Cardiac muscle cell (in vitro differentiated cells and primary cell): ENCODE results near the gene ANXA2. TPM values are rescaled to one million over a fixed set of nuclear protein-coding genes. Genes with fewer than 3 reads are reported as not detected.

Experiments
- DNase-seq, 2 donors: peaks; one replicate each; pipeline versions ENCODE4 v3.0.0 to v3.0.0-alpha.2; 2010 to 2017; ENCODE audit warnings: low read depth in 1 of 2, low spot score in 1 of 2
- H3K27ac ChIP-seq: fragments of 200-600 bp; sonication (generic); 2 replicates; pipeline ENCODE4 v1.5.1; 2016
- H3K27me3 ChIP-seq: fragments of 200-600 bp; sonication (generic); 2 replicates; pipeline ENCODE4 v1.6.0; 2016; ENCODE audit warnings: control low read depth
- H3K36me3 ChIP-seq: fragments of 200-600 bp; sonication (generic); 2 replicates; pipeline ENCODE4 v1.5.1; 2016; ENCODE audit warnings: control low read depth
- H3K4me1 ChIP-seq: fragments of 200-600 bp; sonication (generic); 2 replicates; pipeline ENCODE4 v1.8.1; 2017; ENCODE audit warnings: low read depth, mild to moderate bottlenecking, mixed run types
- H3K4me3 ChIP-seq: fragments of 200-600 bp; sonication (generic); 2 replicates; pipeline ENCODE4 v1.5.1; 2016; ENCODE audit warnings: mild to moderate bottlenecking
- H3K9me3 ChIP-seq: fragments of 200-600 bp; sonication (generic); 2 replicates; pipeline ENCODE4 v1.5.1; 2017; ENCODE audit warnings: low read depth, mild to moderate bottlenecking, control low read depth
- polyA plus RNA-seq: library from polyadenylated mRNA; unstranded; fragments of >200 nt; fragmentation: Nextera tagmentation; extraction: Ambion mirVana; gene quantifications from 2 replicates; pipeline ENCODE4 v1.2.1, GENCODE V29; 2016
- total RNA-seq: library from RNA; depleted of rRNA; stranded (reverse); fragments of >200 nt; gene quantifications from 2 replicates; pipeline ENCODE4 v1.2.3, GENCODE V29; 2016
- TF ChIP-seq, protein P1 (sequence below): IDR thresholded peaks from 2 replicates; pipeline ENCODE4 v1.5.1; 2012; ENCODE audit warnings: low read depth, mild to moderate bottlenecking, low read length

ANXA2 gene
- total and polyA plus RNA-seq, 2 experiments from 2014 or later = 90.2 to 284 TPM

DNA sequence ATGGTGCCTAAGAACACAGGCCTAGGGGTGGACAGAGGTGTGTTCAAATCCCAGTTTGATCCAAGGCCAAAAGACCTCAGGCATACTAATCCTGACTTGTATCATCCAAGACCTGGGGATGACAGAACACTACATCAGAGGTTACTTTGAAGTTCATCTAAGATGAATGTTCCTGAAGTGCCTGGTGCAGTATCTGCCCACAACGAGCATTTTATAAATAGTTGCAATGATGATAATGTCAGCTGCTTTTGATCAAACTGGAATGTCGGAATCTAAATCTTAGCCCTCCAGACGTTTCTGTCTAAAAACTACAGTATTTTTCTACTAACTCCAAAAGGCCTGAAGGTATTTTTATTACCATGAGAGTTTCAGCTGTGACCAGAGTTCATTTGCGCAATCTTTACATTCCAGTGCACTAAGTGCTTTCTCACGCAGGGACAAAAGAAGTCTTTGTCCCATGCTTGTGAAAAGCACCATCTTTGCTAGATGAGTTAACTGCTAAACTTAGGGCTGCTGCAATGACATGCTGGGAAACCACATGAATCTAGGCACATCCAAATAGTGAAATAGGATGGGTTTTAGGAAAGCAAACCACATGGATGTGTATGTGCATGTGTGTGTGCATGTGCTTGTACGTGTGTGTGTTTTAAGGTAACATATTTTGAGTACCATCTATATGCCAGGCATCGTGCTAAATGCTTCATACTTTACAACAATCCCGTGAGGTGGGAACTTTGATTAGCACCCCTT, 18.1 kb downstream of the ANXA2 start:
- TF ChIP-seq, protein P1, sequence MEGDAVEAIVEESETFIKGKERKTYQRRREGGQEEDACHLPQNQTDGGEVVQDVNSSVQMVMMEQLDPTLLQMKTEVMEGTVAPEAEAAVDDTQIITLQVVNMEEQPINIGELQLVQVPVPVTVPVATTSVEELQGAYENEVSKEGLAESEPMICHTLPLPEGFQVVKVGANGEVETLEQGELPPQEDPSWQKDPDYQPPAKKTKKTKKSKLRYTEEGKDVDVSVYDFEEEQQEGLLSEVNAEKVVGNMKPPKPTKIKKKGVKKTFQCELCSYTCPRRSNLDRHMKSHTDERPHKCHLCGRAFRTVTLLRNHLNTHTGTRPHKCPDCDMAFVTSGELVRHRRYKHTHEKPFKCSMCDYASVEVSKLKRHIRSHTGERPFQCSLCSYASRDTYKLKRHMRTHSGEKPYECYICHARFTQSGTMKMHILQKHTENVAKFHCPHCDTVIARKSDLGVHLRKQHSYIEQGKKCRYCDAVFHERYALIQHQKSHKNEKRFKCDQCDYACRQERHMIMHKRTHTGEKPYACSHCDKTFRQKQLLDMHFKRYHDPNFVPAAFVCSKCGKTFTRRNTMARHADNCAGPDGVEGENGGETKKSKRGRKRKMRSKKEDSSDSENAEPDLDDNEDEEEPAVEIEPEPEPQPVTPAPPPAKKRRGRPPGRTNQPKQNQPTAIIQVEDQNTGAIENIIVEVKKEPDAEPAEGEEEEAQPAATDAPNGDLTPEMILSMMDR = no peak
- Histone ChIP-seq H3K4me3 (no peak overlapping the region), H3K4me1 (peaks cover 15% of the 10 kb centered on the region), H3K36me3 (no peaks in the 10 kb centered on the region), H3K27me3 (no peaks in the 10 kb centered on the region), H3K9me3 (no peaks in the 10 kb centered on the region), H3K27ac (peak overlapping the region; percentile 87)
- peak; percentile 30 to 95 for DNase-seq

DNA sequence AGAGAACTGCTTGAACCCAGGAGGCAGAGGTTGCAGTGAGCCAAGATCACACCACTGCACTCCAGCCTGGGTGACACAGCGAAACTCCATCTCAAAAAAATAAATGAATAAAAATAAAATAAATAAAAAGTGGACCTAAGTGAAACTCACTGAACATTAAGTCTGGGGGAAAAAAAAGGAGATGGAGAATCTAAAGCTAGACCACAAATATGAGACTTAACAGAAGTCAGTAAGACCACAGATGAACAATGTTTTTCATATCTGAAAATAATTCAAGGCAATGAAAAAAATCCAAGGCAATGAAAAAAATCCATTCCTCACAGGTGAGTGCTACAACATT, 18.6 kb downstream of the ANXA2 start:
- no peaks in the 10 kb centered on the region for H3K36me3 ChIP-seq
- H3K27me3 ChIP-seq = no peaks in the 10 kb centered on the region
- TF ChIP-seq, protein P1 = no peak
- H3K27ac ChIP-seq = peak overlapping the region; percentile 87
- no peak for DNase-seq
- no peak overlapping the region for H3K4me3 ChIP-seq
- peaks cover 20% of the 10 kb centered on the region for H3K4me1 ChIP-seq
- H3K9me3 ChIP-seq = no peaks in the 10 kb centered on the region

DNA sequence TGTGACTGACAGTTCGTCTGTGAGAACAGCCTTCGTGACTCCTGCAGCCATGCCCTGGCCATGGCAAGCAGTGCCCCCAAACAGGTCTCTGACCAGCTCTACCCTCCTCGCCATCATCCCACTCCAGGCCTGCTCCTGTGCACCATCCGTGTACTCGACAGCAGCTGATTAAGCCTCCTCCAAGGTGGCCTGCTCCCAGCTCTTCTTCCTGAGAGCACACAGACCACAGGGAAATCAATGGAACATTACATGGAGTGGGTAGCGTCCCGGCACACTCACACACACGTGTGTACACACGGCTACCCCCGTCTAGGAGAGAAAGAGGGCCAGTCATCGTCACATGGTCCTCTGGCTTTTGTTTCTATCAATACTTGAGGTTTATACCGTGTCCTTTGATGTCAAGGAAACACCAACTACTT, 21.1 kb downstream of the ANXA2 start:
- H3K27ac ChIP-seq = no peak overlapping the region

DNA sequence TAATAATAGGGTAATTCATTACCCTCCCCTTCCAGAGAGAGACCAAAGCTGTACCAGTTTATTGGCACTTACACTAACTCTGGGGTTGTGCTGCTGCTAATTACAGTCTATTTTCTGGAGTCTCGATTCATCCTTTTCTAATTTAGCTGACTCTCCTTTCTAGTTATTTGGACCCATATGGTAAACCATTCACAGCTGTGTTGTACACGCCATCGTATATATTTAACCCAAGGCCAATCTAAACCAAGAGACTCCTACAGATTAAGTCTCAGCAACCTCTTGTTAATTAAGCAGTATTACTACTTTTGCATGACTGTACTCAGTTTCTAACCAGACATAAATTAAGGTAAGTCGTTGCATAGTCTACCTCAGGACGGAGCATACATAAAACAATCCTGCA, 22.5 kb downstream of the ANXA2 start:
- Histone ChIP-seq H3K27me3 (no peaks in the 10 kb centered on the region), H3K36me3 (no peaks in the 10 kb centered on the region), H3K4me3 (no peak overlapping the region), H3K4me1 (peaks cover 40% of the 10 kb centered on the region), H3K27ac (peak overlapping the region; percentile 86), H3K9me3 (no peaks in the 10 kb centered on the region)
- no peak for DNase-seq
- TF ChIP-seq, protein P1 = no peak

More for the DNA sequence above, 21.1 kb downstream of the ANXA2 start:
- no peaks in the 10 kb centered on the region for H3K9me3 ChIP-seq
- TF ChIP-seq, protein P1 = no peak
- DNase-seq = no peak
- no peaks in the 10 kb centered on the region for H3K27me3 ChIP-seq
- H3K4me1 ChIP-seq = peaks cover 32% of the 10 kb centered on the region
- no peak overlapping the region for H3K4me3 ChIP-seq
- H3K36me3 ChIP-seq = no peaks in the 10 kb centered on the region

DNA sequence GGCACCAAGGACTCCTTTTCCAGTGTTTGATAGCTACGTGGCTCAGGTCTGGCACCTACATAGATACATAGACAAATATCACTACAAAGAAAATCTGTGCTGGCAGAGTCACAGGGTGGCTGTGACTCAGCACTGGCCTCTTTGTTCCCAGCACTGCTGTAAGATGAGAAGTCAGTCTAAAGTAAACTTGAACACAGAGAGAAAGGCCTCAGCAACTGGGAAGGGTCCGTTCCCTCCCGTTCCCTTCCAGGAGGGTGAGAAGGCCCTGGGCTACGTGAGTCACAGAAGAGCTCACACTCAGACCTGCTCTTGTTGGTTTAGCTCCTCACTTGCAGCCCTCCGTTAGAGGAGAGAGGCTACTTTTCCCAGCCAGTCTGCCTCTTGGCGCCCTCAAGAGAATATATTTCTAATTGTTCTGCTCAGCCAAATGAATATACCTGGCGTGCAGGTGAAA, 23.1 kb downstream of the ANXA2 start:
- H3K27ac ChIP-seq = peak overlapping the region; percentile 86
- DNase-seq = peak; percentile 60 to 85
- peaks cover 33% of the 10 kb centered on the region for H3K4me1 ChIP-seq
- no peak overlapping the region for H3K4me3 ChIP-seq
- no peaks in the 10 kb centered on the region for H3K36me3 ChIP-seq
- H3K9me3 ChIP-seq = no peaks in the 10 kb centered on the region
- TF ChIP-seq, protein P1 = no peak
- H3K27me3 ChIP-seq = no peaks in the 10 kb centered on the region
